Activated naive CD4-positive, alpha-beta T cell treated with anti-CD3 and anti-CD28 coated beads, Interleukin-2, amount 50 U/mL, for 72 hours (primary cell): Measurements from ENCODE around the gene MAPK11. TPM values are rescaled to one million over a fixed set of nuclear protein-coding genes. Genes with fewer than 3 reads are reported as not detected.

ENCODE experiments used
- ATAC-seq, 2 donors: fragments of 150-1000 bp; cut with Tn5 transposase; 2 replicates each; pipeline ENCODE4 v1.10.0; 2021; ENCODE audit warnings: mild to moderate bottlenecking in 2 of 2, moderate library complexity in 2 of 2
- DNase-seq, 2 donors: peaks; one replicate each; pipeline ENCODE4 v3.0.0; 2021 to 2022; ENCODE audit warnings: low spot score in 2 of 2
- H3K27ac Mint-ChIP-seq, 2 donors: one replicate each; pipeline ENCODE4 v1.8.0; 2022; ENCODE audit warnings: mild to moderate bottlenecking in 2 of 2, mixed read lengths in 2 of 2
- H3K36me3 Mint-ChIP-seq, 2 donors: one replicate each; pipeline ENCODE4 v1.8.0; 2022; ENCODE audit warnings: mixed read lengths in 2 of 2
- H3K9me3 Mint-ChIP-seq, 2 donors: one replicate each; pipeline ENCODE4 v1.8.0; 2022; ENCODE audit warnings: mixed read lengths in 2 of 2
- total RNA-seq, 2 donors: library from RNA; stranded (reverse); gene quantifications; one replicate each; pipeline ENCODE4 v1.2.3, GENCODE V29; 2022

MAPK11 gene
- total RNA-seq, 2 donors from 2014 or later, result 15.6 to 25.7 TPM

DNA sequence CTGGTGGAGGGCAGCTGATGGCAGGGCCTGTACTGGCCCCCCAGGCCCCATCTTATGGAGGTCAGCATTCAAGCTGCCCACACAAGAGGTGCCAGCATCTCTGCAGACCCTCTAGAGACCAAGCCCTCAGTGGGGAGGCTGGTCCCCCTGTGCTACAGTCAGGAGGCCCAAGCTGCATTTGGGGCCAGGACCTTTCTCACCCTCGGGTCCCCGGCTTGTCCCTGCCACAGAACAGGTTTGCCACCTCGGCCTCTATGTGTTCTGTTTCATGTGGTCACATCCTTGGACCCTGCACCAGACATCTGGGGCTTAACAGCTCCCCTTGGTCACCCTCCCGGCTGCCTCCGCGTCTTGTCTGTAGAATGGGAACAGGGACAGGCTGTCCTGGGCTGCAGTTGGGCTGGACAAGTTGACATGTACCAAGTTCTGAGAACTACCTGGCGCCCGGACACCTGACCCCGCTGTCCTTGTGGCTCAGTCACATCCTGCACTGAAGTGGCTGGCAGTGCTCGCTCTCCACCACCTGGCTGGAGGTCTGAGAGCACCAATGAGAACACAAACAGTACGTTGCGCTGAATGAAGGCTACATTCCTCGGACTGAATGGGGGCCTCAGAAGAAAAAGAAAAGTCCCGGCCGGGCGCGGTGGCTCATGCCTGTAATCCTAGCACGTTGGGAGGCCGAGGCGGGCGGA is 40.0 kb upstream of the MAPK11 start:
- Mint-ChIP-seq H3K36me3 (no peaks in the 10 kb centered on the region), H3K27ac (no peak overlapping the region), H3K9me3 (no peaks in the 10 kb centered on the region)
- DNase-seq, result no peak
- ATAC-seq, result no peak

DNA sequence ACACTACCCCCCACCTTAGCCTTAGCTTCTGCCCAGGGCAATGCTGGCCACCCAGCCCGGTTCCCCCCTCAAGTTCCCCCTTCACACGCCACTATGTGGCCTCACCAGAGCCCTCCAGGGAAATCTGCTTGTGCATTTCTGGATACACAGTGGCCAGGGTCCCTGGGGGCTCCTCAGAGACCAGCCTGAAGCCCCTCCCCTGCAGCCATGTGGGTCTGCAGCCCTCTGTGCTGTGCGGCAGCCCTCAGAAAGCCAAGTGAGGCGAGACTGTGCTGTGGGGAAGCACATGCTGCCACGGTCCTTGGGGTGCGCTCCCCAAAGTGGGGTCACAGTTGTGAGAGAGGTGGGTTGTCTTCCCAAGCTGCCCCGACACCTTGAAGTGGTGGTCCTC is 39.4 kb upstream of the MAPK11 start:
- H3K27ac Mint-ChIP-seq, result no peak overlapping the region
- DNase-seq, result no peak
- ATAC-seq, result no peak
- H3K36me3 Mint-ChIP-seq, result no peaks in the 10 kb centered on the region
- H3K9me3 Mint-ChIP-seq, result no peaks in the 10 kb centered on the region

DNA sequence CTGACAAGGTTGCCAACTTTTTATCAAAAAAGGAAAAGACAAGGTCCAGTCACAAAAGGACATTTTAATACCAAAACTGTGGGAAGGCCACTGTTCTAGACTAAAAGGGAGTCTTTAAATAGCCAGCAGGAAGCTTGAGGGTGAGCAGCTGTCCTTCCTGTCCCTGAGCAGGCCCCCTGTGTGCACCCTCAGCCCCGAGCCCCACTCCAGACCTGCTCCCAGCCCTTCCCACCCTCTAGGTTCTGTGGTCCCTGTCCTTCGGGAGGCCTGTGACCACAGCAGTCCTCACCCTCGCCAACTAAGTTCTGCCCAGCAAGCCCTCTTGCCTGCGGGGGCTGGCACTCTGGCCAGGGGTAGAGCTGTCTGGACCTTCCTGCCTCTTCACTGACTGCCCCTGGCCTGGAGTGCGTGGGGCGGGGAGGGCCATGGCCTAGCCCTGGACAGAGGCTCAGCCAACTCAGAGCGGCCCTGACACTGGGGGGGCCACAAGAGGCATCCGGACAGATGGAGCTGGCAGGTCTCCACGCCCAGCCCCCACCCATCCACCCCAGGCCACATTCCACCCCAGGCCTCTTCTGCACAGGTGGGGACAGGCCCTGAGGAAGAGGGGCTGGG is 38.9 kb upstream of the MAPK11 start:
- H3K27ac Mint-ChIP-seq, result peak overlapping the region in 1 of 2 donors; percentile 42
- no peak for DNase-seq
- no peaks in the 10 kb centered on the region for H3K9me3 Mint-ChIP-seq
- ATAC-seq, result no peak
- no peaks in the 10 kb centered on the region for H3K36me3 Mint-ChIP-seq

DNA sequence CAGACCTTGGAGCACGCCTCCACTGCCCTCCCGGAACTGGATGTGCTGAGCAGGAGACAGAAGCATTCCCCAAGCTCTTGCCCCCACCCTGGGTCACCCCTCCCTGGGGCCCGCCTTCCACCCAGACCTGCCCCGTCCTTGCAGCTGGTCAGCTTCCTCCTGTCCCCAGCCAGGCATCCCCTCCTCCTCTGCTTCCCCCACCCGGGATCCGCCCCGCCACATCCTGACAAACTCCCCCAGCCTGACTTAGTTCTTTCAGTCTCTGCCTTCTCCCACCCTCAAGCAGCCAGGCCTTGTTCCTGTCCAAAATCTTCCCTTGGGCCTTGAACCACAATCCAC is 38.4 kb upstream of the MAPK11 start:
- Mint-ChIP-seq H3K36me3 (no peaks in the 10 kb centered on the region), H3K9me3 (no peaks in the 10 kb centered on the region), H3K27ac (peak overlapping the region in 1 of 2 donors; percentile 42)
- DNase-seq (no peak), ATAC-seq (no peak)

DNA sequence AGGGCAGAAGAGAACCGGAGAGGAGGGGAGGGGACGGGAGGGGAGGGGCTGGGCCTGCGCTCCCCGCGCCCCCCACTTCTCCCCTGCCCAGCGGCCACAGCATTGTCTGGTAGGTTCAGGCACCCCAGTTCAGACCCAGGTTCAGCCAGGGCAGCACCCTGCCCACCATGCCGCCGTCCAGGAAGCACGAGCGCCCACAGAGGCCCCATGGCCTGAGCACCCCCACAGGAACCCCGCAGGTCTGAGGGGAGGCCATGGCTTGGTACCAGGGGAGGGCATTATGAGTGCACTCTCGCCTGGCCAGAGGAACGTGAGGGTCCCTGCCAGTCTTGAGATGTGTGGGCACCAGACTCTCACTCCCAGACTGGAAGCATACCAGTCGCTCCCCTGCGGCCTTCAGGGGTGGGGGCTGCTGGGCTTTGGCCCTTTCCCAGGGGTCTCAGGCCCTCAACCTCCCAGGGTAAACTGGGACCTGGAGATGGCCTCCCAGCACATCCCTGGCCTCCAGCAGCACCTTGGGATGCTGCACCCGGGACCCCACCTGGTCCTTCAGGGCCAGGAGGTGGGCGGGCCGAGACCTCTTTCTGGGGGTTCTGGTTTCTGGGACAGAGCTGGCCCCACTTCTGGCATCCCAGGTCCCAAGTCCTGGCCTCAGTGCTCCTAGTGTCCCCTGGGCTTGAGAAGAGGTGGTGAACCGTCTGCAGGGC is 37.9 kb upstream of the MAPK11 start:
- ATAC-seq (no peak), DNase-seq (no peak)
- Mint-ChIP-seq H3K27ac (no peak overlapping the region), H3K9me3 (no peaks in the 10 kb centered on the region), H3K36me3 (no peaks in the 10 kb centered on the region)

DNA sequence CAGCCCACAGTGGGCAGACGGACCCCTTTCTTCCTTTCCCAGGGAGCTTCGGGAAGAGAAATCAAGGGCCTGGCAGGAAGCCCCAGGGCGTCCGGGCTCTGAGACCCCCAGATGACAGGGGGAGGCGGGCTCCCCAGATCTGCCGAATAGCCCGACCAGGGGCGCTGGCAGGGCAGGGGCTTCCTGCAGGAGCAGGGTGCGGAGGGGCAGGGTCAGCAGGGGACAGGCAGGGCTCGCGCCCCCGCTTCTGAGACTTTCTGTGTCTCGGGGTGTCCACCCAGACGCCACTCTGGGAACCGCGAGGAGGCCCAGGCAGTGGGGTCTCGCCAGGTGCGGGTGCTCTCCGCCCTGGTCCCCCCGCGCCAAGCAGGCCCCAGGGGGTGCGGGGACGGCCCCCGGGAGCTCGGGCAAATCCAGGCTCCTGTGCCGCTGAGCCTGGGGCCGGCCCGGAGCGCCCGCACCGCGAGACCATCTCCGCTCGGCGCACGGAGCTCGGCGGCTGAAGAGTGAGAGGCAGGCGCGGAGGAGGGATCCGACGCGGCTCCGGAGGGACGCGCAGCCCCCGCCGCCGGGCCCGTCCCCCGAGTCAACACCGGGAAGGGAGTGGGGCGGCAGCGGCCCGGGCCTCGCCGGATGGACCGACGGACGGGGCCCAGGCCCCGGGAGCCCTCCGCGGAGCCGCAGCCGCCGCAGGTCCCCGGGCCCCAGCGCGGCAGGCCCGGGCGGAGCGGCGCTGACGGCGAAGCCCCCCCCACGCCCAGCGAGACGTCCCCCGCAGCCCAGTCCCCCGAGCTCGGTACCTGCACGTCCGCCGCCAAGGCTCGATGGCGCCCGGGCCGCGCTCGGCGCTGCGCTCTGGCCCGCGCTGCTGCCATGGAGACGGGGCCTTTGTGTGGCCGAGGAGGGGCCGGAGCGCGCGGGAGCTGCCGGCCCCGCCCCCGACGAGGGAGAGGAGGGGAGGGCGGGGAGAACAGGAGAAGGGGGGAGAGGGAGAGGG is 36.9 kb upstream of the MAPK11 start, which contains the start of gene PLXNB2:
Gene PLXNB2, minus strand, starts transcription at position 894 of the 997 bp plus-strand sequence. CDS start 17,062 bp downstream, outside the sequence.
- peak in 1 of 2 donors; percentile 39 for DNase-seq
- H3K27ac Mint-ChIP-seq, result peak within 1 kb of the TSS in 1 of 2 donors; percentile 42
- ATAC-seq, result peak; percentile 46 to 54
- no peaks in the 10 kb centered on the region for H3K36me3 Mint-ChIP-seq
- H3K9me3 Mint-ChIP-seq, result no peaks in the 10 kb centered on the region

DNA sequence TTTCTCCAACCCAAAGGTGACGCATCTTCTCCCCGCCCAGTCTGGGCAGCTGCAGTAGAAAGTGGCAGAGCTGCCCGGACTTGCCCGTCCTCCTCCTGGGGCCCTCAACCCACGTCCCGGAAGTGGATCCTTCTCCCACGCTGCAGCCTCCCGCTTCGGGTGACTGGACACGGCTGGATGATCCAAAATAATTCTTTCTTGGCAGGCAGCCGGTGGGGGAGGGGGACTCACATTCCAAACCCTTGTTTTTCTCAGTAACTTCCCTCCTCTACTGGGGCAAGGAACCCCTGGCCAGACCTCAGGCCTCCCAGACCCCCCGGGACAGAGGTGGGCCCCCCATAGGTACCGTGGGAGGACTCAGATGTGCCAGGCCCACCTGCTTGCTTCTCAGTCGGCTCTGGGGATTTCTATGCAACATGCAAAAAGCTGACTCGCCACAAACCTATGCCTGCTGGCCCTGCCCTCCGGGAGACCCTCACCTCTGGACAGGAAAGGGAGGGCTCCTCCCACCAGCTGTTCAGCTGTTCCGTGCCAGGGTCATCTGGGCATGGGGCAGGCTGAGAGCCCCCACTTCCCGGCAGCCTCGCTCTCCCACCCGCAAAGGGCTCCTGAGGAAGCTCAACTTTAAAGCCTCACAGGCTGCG is 35.9 kb upstream of the MAPK11 start:
- no peaks in the 10 kb centered on the region for H3K9me3 Mint-ChIP-seq
- H3K36me3 Mint-ChIP-seq, result no peaks in the 10 kb centered on the region
- no peak overlapping the region for H3K27ac Mint-ChIP-seq
- ATAC-seq (peak in 1 of 2 donors; percentile 66), DNase-seq (no peak)

DNA sequence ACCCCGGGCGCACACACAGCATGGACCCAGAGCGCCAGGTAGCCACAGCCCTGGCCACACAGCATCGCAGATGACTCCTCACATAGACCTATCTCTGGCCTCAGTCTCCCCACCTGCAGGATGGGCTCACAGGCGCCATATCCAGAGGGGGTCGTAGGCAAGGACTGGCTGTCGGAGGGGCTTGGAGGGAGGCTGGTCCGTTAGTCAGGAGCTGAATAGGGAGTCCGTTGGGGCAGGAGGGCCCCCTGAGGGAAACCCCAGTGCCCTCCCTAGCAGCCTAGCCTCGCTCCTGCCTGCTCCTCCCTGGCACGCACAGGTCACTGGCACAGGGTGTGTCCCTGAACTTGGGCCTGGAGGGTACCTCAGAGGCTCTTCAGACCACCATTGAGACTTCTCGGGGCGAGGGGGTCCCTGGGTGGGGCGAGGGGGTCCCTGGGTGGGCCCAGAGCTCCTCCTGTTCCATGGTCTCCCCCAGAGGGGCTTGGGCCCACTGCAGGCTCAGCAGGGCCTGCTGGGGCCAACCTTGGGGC is 35.3 kb upstream of the MAPK11 start:
- no peaks in the 10 kb centered on the region for H3K9me3 Mint-ChIP-seq
- H3K27ac Mint-ChIP-seq, result no peak overlapping the region
- DNase-seq (no peak), ATAC-seq (peak in 1 of 2 donors; percentile 4)
- H3K36me3 Mint-ChIP-seq, result no peaks in the 10 kb centered on the region

DNA sequence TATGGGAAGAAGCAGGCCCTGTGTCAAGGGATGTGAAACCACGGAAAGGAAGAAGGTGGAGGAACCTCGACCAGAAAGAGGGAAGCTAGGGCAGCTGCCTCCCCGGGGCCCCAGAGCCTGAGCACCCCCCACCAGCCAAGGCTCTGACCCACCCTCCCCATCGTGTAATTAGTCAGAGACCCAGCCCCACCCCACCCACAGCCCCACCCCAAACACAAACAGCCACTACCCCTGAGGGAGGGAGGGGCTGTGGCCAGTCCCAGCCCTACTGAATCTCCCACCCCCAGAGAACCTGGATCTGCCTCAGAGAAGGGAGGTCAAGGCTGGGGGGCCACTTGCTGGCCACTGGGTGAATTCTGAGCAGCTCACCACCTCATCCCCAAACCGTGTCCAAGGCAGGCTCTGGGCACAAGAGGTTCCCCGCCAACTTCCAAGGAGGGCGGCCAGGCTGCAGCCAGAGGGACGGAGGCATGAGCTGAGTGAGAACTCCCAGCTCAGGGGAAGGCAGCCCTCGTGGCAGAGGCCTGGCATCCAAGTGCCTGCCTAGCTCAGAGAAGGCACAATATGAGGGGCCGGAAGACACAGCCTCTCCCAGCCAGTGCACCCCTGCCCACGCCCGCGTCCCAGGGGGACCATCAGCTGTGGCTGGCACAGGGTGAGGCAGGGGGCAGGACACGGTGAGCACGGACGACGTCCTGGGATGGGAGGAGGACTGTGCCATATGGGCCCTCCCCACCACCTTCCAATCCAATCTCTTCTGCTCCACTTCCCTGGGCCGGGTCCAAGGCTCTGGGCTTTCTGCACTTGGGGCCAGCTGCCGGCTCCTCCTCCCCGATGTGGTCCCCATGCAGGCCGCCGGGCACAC is 34.6 kb upstream of the MAPK11 start:
- Mint-ChIP-seq H3K27ac (peak overlapping the region in 1 of 2 donors; percentile 54), H3K36me3 (no peaks in the 10 kb centered on the region), H3K9me3 (no peaks in the 10 kb centered on the region)
- DNase-seq (no peak), ATAC-seq (no peak)

DNA sequence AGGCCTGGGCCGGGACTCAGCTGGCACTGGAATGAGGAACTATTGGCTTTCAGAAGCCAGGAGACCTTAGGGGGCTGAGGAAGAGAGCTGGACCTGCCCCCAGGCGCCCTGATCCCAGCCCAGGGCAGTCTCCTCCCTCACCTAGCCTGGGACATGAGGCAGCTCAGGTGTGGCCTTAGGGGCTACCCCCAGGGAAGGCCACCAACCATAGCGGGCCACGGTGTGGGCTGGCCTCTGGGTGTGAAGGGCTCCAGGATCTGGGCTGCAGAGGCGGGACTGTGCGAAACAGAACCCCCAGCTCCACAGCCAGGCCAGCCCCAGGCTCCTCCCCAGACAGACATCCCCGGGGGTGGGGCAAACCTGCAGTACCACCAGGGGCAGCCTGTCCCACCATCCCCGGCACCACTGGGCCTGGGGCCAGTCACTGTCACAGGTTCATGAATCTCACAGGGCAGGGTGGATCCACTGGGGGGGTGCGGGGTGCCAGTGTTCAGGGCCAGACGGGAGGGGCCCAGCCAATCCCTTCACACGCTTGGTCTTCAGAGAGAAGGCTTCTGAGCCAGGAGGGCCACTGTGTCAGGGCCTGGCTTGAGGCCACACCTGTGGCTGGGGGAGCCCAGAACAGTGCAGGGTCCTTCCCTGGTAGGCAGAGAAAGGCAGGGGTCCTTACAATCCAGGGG is 33.8 kb upstream of the MAPK11 start:
- no peak for DNase-seq
- no peaks in the 10 kb centered on the region for H3K36me3 Mint-ChIP-seq
- ATAC-seq, result no peak
- no peaks in the 10 kb centered on the region for H3K9me3 Mint-ChIP-seq
- H3K27ac Mint-ChIP-seq, result peak overlapping the region in 1 of 2 donors; percentile 54

DNA sequence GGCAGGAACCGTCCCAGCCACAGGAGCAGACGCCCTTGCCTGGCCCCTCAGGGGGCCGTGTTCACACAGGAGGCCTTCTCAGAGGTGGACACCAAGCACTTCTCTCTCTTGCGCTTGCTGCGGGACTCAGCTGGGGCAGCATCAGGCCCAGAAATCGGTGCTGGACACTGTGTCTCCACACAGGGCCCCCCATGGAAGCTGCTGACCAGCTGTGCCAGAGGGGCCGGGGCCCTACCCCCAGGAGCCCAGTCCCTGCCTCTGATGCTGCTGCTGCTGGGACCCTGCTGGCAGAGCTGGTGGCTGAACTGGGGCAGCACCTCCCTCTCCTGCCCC is 33.3 kb upstream of the MAPK11 start:
- ATAC-seq, result no peak
- Mint-ChIP-seq H3K27ac (no peak overlapping the region), H3K36me3 (no peaks in the 10 kb centered on the region), H3K9me3 (no peaks in the 10 kb centered on the region)
- DNase-seq, result no peak

DNA sequence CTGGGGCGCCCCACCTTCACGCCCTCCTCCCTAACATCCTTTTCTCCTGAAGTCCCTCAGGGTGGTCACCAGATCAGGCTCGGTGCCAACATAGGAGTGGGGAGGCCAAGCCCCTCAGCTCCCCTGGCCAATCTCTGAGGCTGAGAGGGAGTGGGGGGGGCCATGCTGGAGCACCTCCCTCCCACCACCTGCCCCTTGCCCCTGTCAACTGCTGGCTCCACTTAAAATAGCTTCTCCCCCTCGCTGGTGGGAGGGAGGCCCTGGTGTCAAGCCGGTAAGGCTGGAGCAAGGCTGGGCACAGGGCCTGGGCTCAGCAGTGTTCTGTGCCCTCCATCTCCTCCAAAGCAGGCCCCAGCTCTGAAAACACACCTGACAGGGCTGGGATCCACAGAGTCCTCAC is 32.4 kb upstream of the MAPK11 start:
- DNase-seq, result no peak
- Mint-ChIP-seq H3K36me3 (no peaks in the 10 kb centered on the region), H3K27ac (no peak overlapping the region), H3K9me3 (no peaks in the 10 kb centered on the region)
- ATAC-seq, result no peak

DNA sequence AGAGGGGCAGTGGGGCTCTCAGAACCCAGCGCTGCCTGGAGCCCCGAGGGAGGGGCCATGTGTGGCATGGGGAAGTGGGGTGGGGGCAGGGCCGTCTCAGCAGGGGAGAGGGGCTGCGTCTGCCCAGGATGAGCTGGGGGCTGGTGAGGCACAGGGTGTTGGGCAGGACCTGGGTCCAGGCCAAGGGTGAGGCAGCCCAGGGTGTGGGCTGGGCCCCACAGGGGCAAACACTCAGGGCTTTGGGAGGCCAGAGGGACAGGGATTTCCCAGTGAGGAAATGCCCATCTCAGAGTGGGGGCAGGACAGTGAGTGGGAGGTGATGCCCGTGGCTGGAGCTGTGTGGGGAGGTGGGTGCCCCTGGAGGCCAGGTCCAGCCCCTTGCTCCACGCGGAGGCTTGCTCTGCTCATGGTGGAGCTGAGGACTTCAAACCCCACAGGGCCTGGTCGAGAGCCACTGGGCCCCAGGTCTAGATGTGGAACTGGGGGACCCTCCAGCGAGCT is 31.9 kb upstream of the MAPK11 start:
- DNase-seq (no peak), ATAC-seq (no peak)
- Mint-ChIP-seq H3K36me3 (no peaks in the 10 kb centered on the region), H3K9me3 (no peaks in the 10 kb centered on the region), H3K27ac (no peak overlapping the region)

DNA sequence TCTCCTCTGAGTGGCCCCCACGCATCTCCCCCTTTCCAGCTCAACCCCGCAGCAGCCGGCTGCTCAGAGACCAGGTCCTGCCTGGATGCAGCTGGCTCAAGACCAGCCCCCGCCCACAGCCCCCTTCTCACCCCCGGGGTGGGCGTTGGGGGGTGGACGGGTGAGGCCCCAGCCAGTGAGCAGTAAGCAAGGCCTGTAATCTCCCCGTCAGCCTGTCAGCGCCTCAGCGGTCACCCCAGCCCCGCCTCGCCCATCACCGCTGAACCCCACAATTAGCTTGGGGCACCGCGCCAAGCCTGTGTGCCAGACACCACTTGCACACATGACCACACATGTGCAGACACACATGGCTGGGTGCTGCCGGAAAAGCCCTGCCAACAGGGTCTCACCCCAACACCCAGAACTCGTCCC is 31.4 kb upstream of the MAPK11 start:
- DNase-seq, result no peak
- Mint-ChIP-seq H3K9me3 (no peaks in the 10 kb centered on the region), H3K36me3 (no peaks in the 10 kb centered on the region), H3K27ac (no peak overlapping the region)
- ATAC-seq, result no peak
